HG02884 (cell line): ENCODE data around the gene PGAM2.
"Not testable (repeated sequence)": the region's sequence is repeated elsewhere in the genome, so short reads cannot be mapped to it uniquely, and the experiment has no call there.

ENCODE experiments used
- ATAC-seq: cut with Tn5 transposase; IDR thresholded peaks from one replicate; pipeline ENCODE4 v1.9.1; 2021; ENCODE audit warnings: mild to moderate bottlenecking, moderate library complexity; ENCODE audit not compliant: unreplicated experiment

The PGAM2 gene

DNA sequence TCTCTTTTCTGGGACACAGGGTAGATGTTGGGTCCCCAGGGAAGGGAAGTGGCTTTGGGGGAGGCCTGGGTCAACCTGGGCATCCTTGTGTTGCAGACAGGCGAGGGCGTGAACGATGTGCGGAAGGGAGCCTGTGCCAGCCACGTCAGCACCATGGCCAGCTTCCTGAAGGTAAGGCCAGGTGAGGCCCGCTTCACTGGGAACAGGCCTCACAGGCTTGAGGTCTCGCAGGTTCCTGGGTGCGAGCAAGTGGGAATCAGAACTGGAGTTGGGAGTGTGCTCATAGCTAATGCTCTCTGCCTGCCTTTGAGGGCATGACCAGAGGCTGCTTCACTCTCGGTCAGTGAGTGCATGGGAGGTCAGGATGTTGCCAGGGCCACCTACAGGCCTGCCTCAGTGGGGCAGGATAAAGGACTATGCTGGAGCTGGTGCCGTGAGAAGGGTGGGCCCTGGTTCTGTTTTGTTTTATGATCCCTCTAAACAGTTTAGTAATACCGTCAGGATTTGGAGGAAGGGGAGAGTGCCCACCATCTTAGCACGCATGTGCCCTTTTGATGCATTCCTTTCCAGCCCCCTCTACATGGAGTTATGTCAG is 12.5 kb downstream of the PGAM2 start:
- ATAC-seq, result no peak

GRCh38 chr7:44051611-44052220 is 13.7 kb downstream of the PGAM2 start:
- ATAC-seq, result no peak

DNA sequence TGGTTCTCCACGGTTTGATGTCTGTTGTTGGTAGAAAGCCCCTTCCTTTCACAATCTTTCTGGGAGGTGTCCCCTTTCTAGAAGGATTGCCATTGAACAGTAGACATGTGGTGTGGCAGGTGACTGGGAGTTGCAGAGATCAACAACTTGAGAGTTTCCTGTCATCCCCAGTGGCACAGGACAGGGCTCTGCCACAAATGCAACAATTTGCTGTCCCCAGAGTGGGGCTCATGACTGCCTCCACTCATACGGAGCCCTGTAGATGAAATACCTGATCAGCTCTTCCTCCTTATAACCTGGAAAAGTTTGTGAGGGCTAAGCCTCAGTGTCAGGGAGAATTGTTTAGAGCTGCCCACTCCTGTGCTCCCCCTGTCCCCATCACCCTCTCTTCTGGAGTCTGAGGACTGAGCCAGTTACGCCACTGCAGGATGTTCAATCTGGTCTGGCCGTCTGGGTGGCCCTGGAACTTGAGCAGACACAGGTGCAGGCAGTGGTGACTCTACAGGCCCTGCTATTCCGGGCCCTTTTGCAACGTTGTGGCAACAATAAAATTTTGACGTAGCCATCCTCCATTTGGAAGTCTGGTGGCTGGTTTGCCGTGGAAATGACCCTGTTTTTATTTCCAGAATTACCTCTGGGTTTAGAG is 14.3 kb downstream of the PGAM2 start:
- ATAC-seq, result no peak

- ATAC-seq, result no peak
These were observed 15.0 kb downstream of the PGAM2 start for GRCh38 chr7:44050121-44050914.

DNA sequence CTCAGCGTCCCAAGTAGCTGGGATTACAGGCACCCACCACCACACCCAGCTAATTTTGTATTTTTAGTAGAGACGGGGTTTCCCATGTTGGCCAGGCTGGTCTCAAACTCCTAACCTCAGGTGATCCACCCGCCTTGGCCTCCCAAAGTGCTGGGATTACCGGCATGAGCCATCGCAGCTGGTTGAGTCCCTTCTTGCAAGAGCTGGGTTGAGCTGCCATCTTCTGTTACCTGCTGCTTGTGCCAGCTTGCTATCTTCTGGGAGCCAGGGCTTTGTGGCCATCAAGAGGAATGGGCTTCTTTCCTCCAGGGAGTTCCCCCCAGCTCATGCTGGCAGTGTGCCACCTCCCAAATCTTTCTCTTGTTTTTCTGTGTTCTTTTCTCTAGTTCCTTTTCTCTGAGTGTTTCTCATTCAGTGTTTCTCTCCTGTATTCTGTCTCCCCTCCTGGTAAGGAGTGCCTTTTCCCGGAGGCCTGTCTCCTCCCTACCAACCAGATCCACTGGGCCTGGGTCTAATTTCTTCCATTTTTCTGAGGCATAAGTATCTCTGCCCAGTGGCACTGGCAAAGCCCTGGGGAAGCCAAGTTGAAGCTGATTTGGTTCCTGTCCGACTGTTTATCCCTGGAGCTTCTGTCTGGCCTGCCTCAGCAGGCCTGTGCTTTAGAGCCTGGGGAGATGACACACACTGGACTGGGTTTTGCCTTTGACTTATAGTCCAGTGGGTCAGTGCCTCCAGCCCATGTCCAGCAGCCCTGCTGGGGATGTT is 17.2 kb downstream of the PGAM2 start:
- no peak for ATAC-seq

DNA sequence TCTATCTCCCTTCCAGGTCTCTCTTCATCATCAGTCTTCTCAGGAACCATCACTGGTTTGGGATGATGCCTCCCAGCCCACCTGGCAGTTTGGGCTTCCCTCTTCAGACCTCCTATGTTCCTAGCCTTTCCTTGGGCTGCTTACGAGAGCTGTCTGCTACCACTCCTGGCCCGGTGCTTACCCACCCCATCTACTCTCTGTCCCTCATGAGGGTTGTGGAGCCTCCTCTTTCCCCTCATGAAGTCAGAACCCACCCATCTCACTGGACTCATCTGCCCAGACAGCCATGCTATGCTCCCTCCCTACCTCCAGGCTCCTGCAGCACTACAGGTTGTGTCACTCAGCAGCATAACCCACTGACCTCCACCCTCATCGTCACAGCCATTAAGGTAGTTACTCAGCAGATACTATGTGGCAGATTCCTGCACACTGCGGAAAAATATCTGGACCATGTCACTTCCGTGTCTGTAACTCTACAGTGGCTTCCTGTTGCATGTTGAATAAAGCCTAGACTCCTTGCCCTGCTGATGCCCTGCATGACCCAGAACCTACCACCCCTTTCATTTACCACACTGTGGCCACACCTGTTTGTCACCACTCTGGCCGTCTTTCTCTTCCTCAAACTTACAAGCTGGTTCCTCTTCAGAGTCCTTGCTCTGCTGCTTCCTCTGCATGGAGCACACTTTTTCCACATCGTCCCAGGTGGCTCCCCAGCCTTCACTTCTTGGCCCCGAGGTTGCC is 18.9 kb downstream of the PGAM2 start:
- ATAC-seq, result peak; percentile 50

DNA sequence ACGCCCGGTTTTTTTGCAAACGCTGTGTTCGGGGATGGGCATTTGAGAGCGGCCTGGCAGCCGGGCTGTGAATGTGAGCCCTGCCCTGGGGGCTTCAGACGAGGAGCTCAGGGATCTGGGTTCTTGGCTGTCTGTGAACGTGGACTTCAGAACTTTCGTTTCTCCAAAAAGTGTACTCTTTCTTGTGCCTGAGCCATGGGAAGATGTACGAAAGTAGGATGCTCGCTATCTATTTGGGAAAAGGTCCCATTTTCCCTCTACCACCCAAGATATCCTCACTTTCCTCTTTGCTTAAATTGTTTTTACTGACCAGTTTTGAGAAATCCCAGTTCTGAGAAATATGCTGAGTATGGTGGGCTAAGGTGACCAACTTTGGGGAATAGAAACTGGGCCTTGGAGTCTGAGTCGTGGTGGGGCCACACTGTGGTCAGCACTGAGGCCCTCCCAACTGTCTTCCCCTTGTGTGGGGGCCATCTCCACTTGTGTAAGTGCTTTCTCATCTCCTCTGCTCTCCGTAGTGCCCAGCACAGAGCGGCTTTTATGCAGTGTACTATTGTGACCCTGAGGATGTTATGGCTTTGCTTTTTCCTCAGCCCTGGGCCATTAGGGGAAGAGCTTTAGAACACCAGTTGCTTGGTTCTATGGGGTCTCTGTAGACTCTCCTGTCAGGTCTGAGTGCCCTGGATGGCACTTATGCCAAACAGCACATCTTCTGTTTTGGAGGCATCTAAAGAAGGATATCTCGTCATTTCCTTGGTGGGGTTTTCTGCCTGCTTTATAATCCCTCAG is 19.9 kb downstream of the PGAM2 start:
- ATAC-seq, result no peak

- peak; percentile 69 for ATAC-seq
These were observed 20.8 kb downstream of the PGAM2 start, which contains the start of gene DBNL for GRCh38 chr7:44044315-44045225. TSS of gene DBNL (plus strand) at chr7:44044702. CDS start at chr7:44044738, 36 bp downstream.

DNA sequence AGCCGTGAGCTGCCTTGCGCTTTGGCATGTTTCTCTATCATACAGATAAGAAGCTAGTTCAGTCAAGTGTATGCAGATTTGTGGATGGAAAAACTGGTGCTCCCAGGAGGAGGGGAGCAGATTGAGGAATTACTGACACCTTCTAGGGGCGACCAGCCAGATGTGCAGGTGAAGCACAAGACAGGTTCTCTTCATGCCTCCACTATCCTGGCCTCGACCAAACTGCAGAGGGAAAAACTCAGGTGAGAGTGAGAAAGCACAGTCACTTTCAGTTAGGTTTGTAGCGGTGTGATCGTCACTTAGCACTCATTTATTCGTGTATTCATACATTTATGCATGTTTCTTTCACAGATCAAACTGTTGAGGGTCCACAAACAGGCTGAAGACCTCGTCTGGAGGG is 21.5 kb downstream of the PGAM2 start:
- no peak for ATAC-seq

DNA sequence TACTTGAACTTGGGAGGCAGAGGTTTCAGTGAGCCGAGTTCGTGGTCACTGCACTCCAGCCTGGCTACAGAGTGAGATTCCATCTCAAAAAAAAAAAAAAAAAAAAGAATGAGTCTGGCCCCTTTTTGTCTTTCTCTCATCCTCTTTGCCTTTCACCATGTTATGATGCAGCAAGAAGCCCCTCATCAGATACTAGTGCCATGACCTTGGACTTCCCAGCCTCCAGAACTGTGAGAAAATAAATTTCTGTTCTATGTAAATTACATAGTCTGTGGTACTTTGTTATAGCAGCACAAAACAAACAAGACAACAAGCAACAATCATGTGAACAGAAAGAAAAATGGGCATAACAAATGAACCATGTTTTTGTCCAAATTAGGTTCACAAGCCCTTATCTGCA is 23.1 kb downstream of the PGAM2 start:
- no peak for ATAC-seq

GRCh38 chr7:44040493-44040891 is 24.9 kb downstream of the PGAM2 start:
- peak; percentile 38 for ATAC-seq

GRCh38 chr7:44039800-44040492 is 25.4 kb downstream of the PGAM2 start:
- ATAC-seq, result peak; percentile 2

DNA sequence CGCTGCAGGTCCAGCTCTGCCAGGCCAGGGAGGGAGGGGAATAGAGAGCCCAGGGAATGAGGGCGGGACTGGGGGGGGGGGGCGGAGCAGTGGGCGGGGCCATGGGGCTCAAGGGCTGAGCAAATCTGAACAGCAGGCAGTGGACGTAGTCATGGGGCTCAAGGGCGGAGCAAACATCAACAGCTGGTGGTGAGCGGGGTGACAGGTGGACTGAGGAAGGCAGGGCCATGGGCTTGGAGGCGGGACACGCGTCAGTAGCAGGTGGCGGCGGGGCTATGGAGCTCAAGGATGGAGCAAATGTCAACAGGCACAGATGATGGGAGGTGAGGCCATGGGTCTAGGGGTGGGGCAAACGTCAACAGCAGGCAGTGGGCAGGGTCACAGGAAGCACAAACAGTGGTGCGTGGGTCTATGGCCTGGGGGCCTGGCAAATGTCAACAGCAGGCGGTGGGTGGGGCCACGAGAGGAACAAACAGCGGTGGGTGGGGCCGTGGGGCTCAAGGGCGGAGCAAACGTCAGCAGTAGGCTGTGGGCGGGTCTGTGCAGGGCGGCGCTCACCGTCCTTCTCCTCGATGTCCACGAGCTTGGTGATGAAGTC is 26.3 kb downstream of the PGAM2 start:
- peak; percentile 52 for ATAC-seq

DNA sequence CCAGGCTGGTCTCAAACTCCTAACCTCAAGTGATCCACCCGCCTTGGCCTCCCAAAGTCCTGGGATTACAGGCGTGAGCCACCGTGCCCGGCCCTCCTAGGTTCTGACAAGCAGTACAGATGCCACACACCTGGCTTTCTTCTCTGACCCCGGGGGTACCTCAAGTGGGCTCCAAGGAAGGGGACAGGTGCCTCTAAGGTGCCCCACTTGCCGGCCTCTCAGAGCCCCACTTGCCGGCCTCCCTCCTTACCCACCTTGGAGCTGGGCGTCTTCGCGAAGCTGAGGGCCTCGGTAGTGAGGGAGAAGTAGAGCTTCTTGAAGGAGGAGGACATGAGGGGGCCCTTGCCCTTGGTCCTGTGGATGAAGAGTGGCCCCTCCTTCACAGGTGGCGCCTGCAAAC is 26.8 kb downstream of the PGAM2 start:
- not testable (repeated sequence) for ATAC-seq

DNA sequence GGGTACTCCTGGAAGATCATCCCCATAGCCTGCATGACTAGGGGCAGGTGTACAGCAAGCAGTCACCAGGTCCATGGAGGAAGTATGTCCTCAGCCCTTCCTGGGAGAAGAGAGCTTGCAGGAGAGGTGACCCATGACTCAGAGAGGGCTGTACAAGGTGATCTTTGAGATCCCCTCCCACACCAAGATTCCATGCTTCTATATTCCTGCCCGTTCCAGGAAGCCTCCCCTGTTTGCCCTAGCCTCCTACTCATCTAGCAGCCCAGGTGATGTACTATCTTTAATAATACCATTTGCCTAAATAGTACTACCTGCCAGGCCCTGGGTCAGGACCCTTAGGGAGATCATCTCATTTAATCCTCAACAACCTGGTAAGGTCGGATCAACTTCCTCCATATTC is 27.4 kb downstream of the PGAM2 start:
- ATAC-seq, result not testable (repeated sequence)

GRCh38 chr7:44036364-44036763 is 29.0 kb downstream of the PGAM2 start:
- not testable (repeated sequence) for ATAC-seq
